ENCODE data around the gene PRICKLE4. TPM values are rescaled to one million over a fixed set of nuclear protein-coding genes. Genes with fewer than 3 reads are reported as not detected.

PRICKLE4 gene
- total and polyA plus RNA-seq, 2 of the 4 experiments (the other 2 are of a cell fraction), result 0.72 TPM; not detected in 1

GRCh38 chr6:41836022-41836659 is 55.6 kb downstream of the PRICKLE4 start:
- no peaks in the 10 kb centered on the region for H3K9me3 ChIP-seq (ENCODE audit: control insufficient read depth, insufficient read depth, low read length)
- H4K91ac ChIP-seq (ENCODE audit: insufficient read depth, low read depth, low read length), result no peak overlapping the region
- H3K4ac ChIP-seq (ENCODE audit: low read depth, low read length), result no peak overlapping the region
- no peak overlapping the region for H3K18ac ChIP-seq (ENCODE audit: low read depth, low read length)
- POLR2A ChIA-PET (ENCODE audit: unreplicated experiment), result no interaction called here
- no peak overlapping the region for H4K5ac ChIP-seq (ENCODE audit: low read depth, low read length)
- H2BK15ac ChIP-seq (ENCODE audit: low read depth, low read length), result no peak overlapping the region
- H3K4me1 ChIP-seq (ENCODE audit: control insufficient read depth, insufficient read depth, low read length), result no peaks in the 10 kb centered on the region; the same call in 1 of the 2 replicates
- no peak overlapping the region for H3K9ac ChIP-seq (ENCODE audit: low read depth, low read length)
- no peak overlapping the region for H2BK120ac ChIP-seq (ENCODE audit: low read depth, low read length)
- no peak overlapping the region for H3K27ac ChIP-seq (ENCODE audit: insufficient read depth, low read length)
- H2BK5ac ChIP-seq (ENCODE audit: low read depth, low read length, poor library complexity, severe bottlenecking), result no peak overlapping the region
- no peak overlapping the region for H3K4me2 ChIP-seq (ENCODE audit: low read depth, low read length)
- WGBS, 2 experiments (ENCODE audit: extremely low coverage in 2 of 2, insufficient read length in 1 of 2), result no CpG with 5 or more reads among the region's 5 CpGs
- H3K9me1 ChIP-seq (ENCODE audit: insufficient read depth, low read length), result no peaks in the 10 kb centered on the region; the same call in 1 of the 2 replicates
- dilution Hi-C loops (cut with HindIII; ENCODE audit: low sequenced_read_pairs, unreplicated experiment) (no loop called here), in situ Hi-C loops (cut with MboI; ENCODE audit: low sequenced_read_pairs) (no loop called here), intact Hi-C loops (cut with micrococcal nuclease) (no loop called here)
- ATAC-seq (ENCODE audit: low read depth) (no peak; the same call in 1 of the 2 replicates), DNase-seq (peak; percentile 41)
- BruUV-seq (replicated peaks), result no TSS peak
- H2BK20ac ChIP-seq (ENCODE audit: low read depth, low read length), result no peak overlapping the region
- no peak overlapping the region for H2AFZ ChIP-seq (replicated peaks; ENCODE audit: low read length, poor library complexity)
- no peaks in the 10 kb centered on the region for H4K20me1 ChIP-seq (ENCODE audit: insufficient read depth, low read length)
- CTCF ChIA-PET, result no interaction called here
- no peak overlapping the region for H3K4me3 ChIP-seq (ENCODE audit: insufficient read depth, low read depth, low read length)
- H2AK9ac ChIP-seq (replicated peaks; ENCODE audit: low read depth, low read length, poor library complexity), result no peak overlapping the region
- H3K23ac ChIP-seq (ENCODE audit: low read depth, low read length), result no peak overlapping the region
- no peak overlapping the region for H2AK5ac ChIP-seq (ENCODE audit: low read depth, low read length)
- H3K56ac ChIP-seq (ENCODE audit: extremely low read depth, insufficient read depth, low read length), result no peak overlapping the region
- H4K8ac ChIP-seq (ENCODE audit: low read depth in 2 of 2, low read length in 2 of 2), result no peak overlapping the region
- no peaks in the 10 kb centered on the region for H3K36me3 ChIP-seq (ENCODE audit: control insufficient read depth, insufficient read depth, low read length)
- TF ChIP-seq RFX5 (IDR thresholded peaks at IDR 0.05; ENCODE audit: low read depth, low read length), result no peak
- TF ChIP-seq FOS (IDR thresholded peaks at IDR 0.05; ENCODE audit: low read depth, low read length), result no peak
- no peak for TF ChIP-seq RAD21 (IDR thresholded peaks at IDR 0.05; ENCODE audit: low read length)
- TF ChIP-seq CEBPB (IDR thresholded peaks at IDR 0.05; ENCODE audit: low read depth, low read length), result no peak
- no peak for TF ChIP-seq MAZ (IDR thresholded peaks at IDR 0.05; ENCODE audit: borderline replicate concordance, low read depth, low read length)
- no peak for TF ChIP-seq USF2 (IDR thresholded peaks at IDR 0.05; ENCODE audit: low read depth, low read length)
- TF ChIP-seq SMC3 (IDR thresholded peaks at IDR 0.05; ENCODE audit: low read depth, low read length), result no peak
- no peak for TF ChIP-seq ELK1 (IDR thresholded peaks at IDR 0.05; ENCODE audit: borderline replicate concordance, low read depth, low read length)
- no peak for TF ChIP-seq POLR2A (IDR thresholded peaks at IDR 0.05; ENCODE audit: low read depth, low read length)
- TF ChIP-seq MAFK (IDR thresholded peaks at IDR 0.05; ENCODE audit: low read depth, low read length), result no peak
- no peak for TF ChIP-seq MXI1 (IDR thresholded peaks at IDR 0.05; ENCODE audit: borderline replicate concordance, low read depth, low read length)
- TF ChIP-seq, protein P1, sequence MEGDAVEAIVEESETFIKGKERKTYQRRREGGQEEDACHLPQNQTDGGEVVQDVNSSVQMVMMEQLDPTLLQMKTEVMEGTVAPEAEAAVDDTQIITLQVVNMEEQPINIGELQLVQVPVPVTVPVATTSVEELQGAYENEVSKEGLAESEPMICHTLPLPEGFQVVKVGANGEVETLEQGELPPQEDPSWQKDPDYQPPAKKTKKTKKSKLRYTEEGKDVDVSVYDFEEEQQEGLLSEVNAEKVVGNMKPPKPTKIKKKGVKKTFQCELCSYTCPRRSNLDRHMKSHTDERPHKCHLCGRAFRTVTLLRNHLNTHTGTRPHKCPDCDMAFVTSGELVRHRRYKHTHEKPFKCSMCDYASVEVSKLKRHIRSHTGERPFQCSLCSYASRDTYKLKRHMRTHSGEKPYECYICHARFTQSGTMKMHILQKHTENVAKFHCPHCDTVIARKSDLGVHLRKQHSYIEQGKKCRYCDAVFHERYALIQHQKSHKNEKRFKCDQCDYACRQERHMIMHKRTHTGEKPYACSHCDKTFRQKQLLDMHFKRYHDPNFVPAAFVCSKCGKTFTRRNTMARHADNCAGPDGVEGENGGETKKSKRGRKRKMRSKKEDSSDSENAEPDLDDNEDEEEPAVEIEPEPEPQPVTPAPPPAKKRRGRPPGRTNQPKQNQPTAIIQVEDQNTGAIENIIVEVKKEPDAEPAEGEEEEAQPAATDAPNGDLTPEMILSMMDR (conservative IDR thresholded peaks at IDR 0.05; ENCODE audit: low read depth, low read length), result no peak
- no peak for TF ChIP-seq RCOR1 (IDR thresholded peaks at IDR 0.05; ENCODE audit: insufficient replicate concordance, low read length)
- TF ChIP-seq NFE2L2 (IDR thresholded peaks at IDR 0.05; ENCODE audit: low read depth, low read length), result no peak
- no peak for TF ChIP-seq BHLHE40 (IDR thresholded peaks at IDR 0.05; ENCODE audit: low read depth, low read length)
- no peaks in the 10 kb centered on the region for H3K27me3 ChIP-seq (ENCODE audit: control insufficient read depth, insufficient read depth, low read length)
- peaks cover 0 to 5% of the 10 kb centered on the region in 2 experiments; a peak in 3 of 4 replicates for H3K79me1 ChIP-seq (ENCODE audit: low read depth in 1 of 2, low read length in 2 of 2)
- H3K14ac ChIP-seq (replicated peaks; ENCODE audit: low read depth, low read length), result no peak overlapping the region
